Smooth muscle cell (in vitro differentiated cells): ENCODE results near the gene FOXR1. TPM values are rescaled to one million over a fixed set of nuclear protein-coding genes. Genes with fewer than 3 reads are reported as not detected.

ENCODE experiments used
- DNase-seq: peaks from one replicate; lab custom pipeline; 2025; ENCODE audit not compliant: unreplicated experiment; lab: John Stamatoyannopoulos, UW
- H2AFZ ChIP-seq: fragments of 200-600 bp; sonication (generic); 2 replicates; pipeline ENCODE4 v1.6.0; 2016; ENCODE audit warnings: antibody characterized with exemption, low read depth, mild to moderate bottlenecking
- H3F3A ChIP-seq: fragments of 200-600 bp; sonication (generic); 2 replicates; pipeline ENCODE4 v1.6.0; 2017; ENCODE audit warnings: antibody characterized with exemption, low read depth
- H3K27ac ChIP-seq: fragments of 200-600 bp; sonication (generic); 2 replicates; pipeline ENCODE4 v1.5.1; 2016; ENCODE audit warnings: low read depth, mild to moderate bottlenecking
- H3K27me3 ChIP-seq: fragments of 200-600 bp; sonication (generic); 2 replicates; pipeline ENCODE4 v1.6.1; 2016; ENCODE audit warnings: low read depth, mild to moderate bottlenecking
- H3K36me3 ChIP-seq: fragments of 200-600 bp; sonication (generic); 2 replicates; pipeline ENCODE4 v1.5.1; 2016; ENCODE audit warnings: low read depth
- H3K4me1 ChIP-seq: fragments of 200-600 bp; sonication (generic); 2 replicates; pipeline ENCODE4 v1.5.1; 2016; ENCODE audit warnings: low read depth
- H3K4me2 ChIP-seq: fragments of 200-600 bp; sonication (generic); 2 replicates; pipeline ENCODE4 v1.6.0; 2016; ENCODE audit warnings: mild to moderate bottlenecking
- H3K4me3 ChIP-seq: fragments of 200-600 bp; sonication (generic); 2 replicates; pipeline ENCODE4 v1.5.1; 2016; ENCODE audit warnings: mild to moderate bottlenecking
- H3K79me2 ChIP-seq: fragments of 200-600 bp; sonication (generic); 2 replicates; pipeline ENCODE4 v1.6.0; 2016; ENCODE audit warnings: low read depth, mild to moderate bottlenecking
- H3K9ac ChIP-seq: fragments of 200-600 bp; sonication (generic); 2 replicates; pipeline ENCODE4 v1.6.0; 2016; ENCODE audit warnings: low read depth
- H3K9me3 ChIP-seq: fragments of 200-600 bp; sonication (generic); replicated peaks from 2 replicates; pipeline ENCODE4 v1.5.1; 2016; ENCODE audit warnings: low read depth
- H4K20me1 ChIP-seq: fragments of 200-600 bp; sonication (generic); 2 replicates; pipeline ENCODE4 v1.6.0; 2016; ENCODE audit warnings: low read depth
- CTCF ChIP-seq: fragments of 200-600 bp; sonication (generic); IDR thresholded peaks from 2 replicates; pipeline ENCODE4 v1.5.1; 2017; ENCODE audit warnings: borderline replicate concordance, mild to moderate bottlenecking, antibody characterized with exemption; ENCODE audit not compliant: insufficient read depth, poor library complexity, severe bottlenecking
- WGBS: methylation state at CpG from one replicate; pipeline ENCODE4 v1.1.7; 2016; ENCODE audit warnings: low lambda C conversion rate; 5-methylcytosine and 5-hydroxymethylcytosine counted together
- polyA plus RNA-seq: library from polyadenylated mRNA; unstranded; fragments of >200 nt; fragmentation: Nextera tagmentation; extraction: Ambion mirVana; gene quantifications from 2 replicates; pipeline ENCODE4 v1.2.1, GENCODE V29; 2016
- total RNA-seq: library from RNA; depleted of rRNA; stranded (reverse); fragments of >200 nt; gene quantifications from 2 replicates; pipeline ENCODE4 v1.2.3, GENCODE V29; 2014

Gene FOXR1
- total and polyA plus RNA-seq, 2 experiments from 2014 or later = not detected

DNA sequence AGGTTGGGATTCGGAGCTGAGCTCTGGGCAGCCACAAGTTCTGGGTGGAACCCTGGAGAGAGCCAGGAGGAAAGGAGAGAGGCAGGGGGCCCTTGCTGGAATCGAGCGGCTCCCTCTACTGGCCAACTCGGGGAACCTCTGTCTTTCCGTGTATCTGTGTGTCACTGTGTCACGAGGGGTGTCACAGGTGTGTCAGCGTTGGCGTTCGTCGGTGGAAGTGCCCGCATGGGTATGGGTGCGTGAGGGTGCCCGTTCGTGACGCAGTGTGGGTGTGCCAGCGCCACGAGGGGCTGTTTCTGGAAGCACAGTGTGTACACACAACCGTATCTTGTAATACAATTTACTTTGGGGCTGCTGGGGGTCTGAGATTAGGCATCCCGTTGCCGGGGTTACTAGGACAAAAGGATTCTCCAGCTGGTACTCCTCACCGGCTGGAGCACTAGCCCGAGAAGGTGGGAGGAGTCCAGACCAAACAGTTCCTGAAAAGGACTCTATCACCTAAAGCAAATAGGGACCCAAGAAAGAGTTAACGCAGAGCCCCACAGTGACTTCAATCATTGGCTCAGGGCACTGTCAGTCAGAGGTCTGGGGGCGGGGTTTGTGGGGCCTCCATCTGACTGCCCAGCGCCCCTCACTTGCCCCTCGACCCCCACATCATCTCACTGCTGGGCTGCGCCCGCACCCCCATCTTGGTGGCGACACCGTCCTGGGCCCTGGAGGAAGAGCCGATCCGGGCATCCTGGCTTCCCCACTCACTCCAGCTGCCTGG, 43.3 kb upstream of the FOXR1 start:
- DNase-seq = peak; percentile 92
- Histone ChIP-seq H3F3A (peaks cover 3% of the 10 kb centered on the region), H3K9me3 (no peaks in the 10 kb centered on the region), H3K27ac (peak overlapping the region; percentile 85), H2AFZ (peak overlapping the region; percentile 85), H4K20me1 (peaks cover 20% of the 10 kb centered on the region), H3K36me3 (no peaks in the 10 kb centered on the region), H3K27me3 (no peaks in the 10 kb centered on the region), H3K79me2 (peaks cover 21% of the 10 kb centered on the region), H3K4me1 (peaks cover 16% of the 10 kb centered on the region), H3K4me3 (peak overlapping the region; percentile 69), H3K4me2 (peak overlapping the region; percentile 89), H3K9ac (peak overlapping the region; percentile 78)
- under 1% methylated on average over 31 of the region's 32 CpGs for WGBS
- TF ChIP-seq CTCF = peak; percentile 77

DNA sequence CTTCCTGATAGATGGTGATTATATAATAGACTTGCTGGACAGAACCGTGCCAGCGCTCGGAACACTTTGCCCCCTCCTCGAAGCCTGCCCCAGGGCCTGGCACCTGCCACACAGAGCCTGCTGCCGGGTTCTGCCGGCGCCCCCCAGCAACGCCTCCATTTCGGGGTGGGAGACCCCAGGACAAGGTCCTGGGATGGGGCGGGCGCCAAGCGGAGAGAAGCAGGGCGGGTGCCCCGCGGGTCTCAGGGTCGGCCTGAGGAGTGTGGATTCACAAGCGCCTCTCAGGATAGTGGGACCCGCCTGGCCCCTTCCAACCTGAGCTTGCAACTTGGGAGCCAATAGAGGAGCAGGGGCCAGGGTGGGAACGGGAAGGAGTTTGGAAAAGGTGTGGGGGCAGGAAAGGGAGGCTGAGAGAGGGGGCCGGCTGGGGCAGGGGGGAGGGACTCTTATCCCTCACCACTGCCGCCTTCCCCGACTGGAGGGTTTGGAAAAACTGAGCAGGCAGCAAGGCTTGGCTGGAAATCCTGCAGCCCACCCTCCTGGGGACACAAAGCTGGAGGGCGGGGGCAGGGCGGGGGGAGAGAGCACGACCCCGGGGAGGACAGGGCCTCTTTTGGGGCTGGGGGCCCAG, 42.6 kb upstream of the FOXR1 start:
- H3K9me3 ChIP-seq = no peaks in the 10 kb centered on the region
- no peaks in the 10 kb centered on the region for H3K27me3 ChIP-seq
- peaks cover 14% of the 10 kb centered on the region for H3K79me2 ChIP-seq
- 3% methylated on average over 18 of the region's 26 CpGs for WGBS
- H2AFZ ChIP-seq = peak overlapping the region; percentile 85
- peak overlapping the region; percentile 89 for H3K4me2 ChIP-seq
- peaks cover 9% of the 10 kb centered on the region for H3K4me1 ChIP-seq
- H3K4me3 ChIP-seq = peak overlapping the region; percentile 69
- H3F3A ChIP-seq = peaks cover 10% of the 10 kb centered on the region
- peak; percentile 87 for DNase-seq
- peaks cover 13% of the 10 kb centered on the region for H4K20me1 ChIP-seq
- H3K9ac ChIP-seq = peak overlapping the region; percentile 33
- peak overlapping the region; percentile 85 for H3K27ac ChIP-seq
- TF ChIP-seq CTCF = peak; percentile 7
- H3K36me3 ChIP-seq = no peaks in the 10 kb centered on the region

DNA sequence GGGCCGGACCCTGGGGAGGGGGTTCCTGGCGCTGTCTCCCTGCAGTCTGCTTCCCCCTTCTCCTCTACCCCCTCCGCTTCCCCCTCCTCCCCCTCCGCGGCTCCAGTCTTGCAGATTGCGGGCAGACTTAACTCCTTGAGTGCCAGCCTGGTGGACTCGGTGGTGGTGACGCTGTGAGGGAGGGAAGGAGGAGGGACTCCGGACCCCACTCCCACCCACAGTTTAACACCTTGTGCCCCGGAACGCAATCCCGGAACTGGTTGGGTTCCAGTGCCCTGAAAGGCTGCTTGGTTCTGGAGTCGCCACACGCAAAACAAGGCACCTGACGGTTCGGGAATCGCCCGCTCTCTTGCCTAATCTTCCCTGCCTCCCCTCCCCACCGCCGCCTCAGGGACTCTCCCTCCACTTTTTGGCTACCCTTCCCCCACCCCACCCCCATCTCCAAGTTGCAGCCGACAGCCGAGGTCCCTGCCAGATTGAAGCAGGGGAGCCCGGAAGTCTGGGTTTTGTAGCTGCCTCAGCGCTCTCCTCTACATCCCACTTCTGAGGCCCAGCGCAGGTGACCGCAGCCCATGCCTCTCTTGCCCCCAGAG, 42.0 kb upstream of the FOXR1 start:
- H3K36me3 ChIP-seq = no peaks in the 10 kb centered on the region
- peak overlapping the region; percentile 89 for H3K4me2 ChIP-seq
- no peaks in the 10 kb centered on the region for H3K9me3 ChIP-seq
- peaks cover 8% of the 10 kb centered on the region for H3K79me2 ChIP-seq
- H3K9ac ChIP-seq = peak overlapping the region; percentile 29
- H3F3A ChIP-seq = peaks cover 10% of the 10 kb centered on the region
- peak overlapping the region; percentile 85 for H3K27ac ChIP-seq
- peaks cover 6% of the 10 kb centered on the region for H4K20me1 ChIP-seq
- H3K4me1 ChIP-seq = peaks cover 9% of the 10 kb centered on the region
- H2AFZ ChIP-seq = peak overlapping the region; percentile 35
- WGBS = 4% methylated on average over 5 of the region's 26 CpGs
- TF ChIP-seq CTCF = no peak
- H3K4me3 ChIP-seq = peak overlapping the region; percentile 69
- H3K27me3 ChIP-seq = no peaks in the 10 kb centered on the region
- DNase-seq = peak; percentile 87
